Epithelial cell of proximal tubule (primary cell): ENCODE results near the gene PIERCE2. TPM values are rescaled to one million over a fixed set of nuclear protein-coding genes. Genes with fewer than 3 reads are reported as not detected.
A peak's percentile ranks its signal among the peaks of the same experiment; 100 is the strongest.
"Not testable (repeated sequence)": the region's sequence is repeated elsewhere in the genome, so short reads cannot be mapped to it uniquely, and the experiment has no call there.

Source experiments
- DNase-seq: peaks from one replicate; pipeline ENCODE4 v3.0.0-alpha.2; 2011; ENCODE audit warnings: low read depth
- H3K4me3 ChIP-seq: 2 replicates; pipeline ENCODE4 v1.5.1; 2011; ENCODE audit warnings: low read depth, mild to moderate bottlenecking, low read length
- CTCF ChIP-seq: conservative IDR thresholded peaks from 2 replicates; pipeline ENCODE4 v1.5.1; 2012; ENCODE audit warnings: low read depth, mild to moderate bottlenecking, low read length
- total RNA-seq: library from RNA; depleted of rRNA; stranded (reverse); fragments of >200 nt; gene quantifications from 2 replicates; pipeline ENCODE4 v1.2.3, GENCODE V29; 2015

The PIERCE2 gene
- total RNA-seq, 1 donor from 2014 or later = 3.3 TPM

- H3K4me3 ChIP-seq = no peak overlapping the region
- DNase-seq = no peak
- TF ChIP-seq CTCF = no peak
These were observed 6.5 kb upstream of the PIERCE2 start for GRCh38 chr15:55401786-55402246.

- DNase-seq = no peak
- H3K4me3 ChIP-seq = no peak overlapping the region
- TF ChIP-seq CTCF = no peak
These were observed 5.6 kb upstream of the PIERCE2 start for GRCh38 chr15:55402707-55403106.

GRCh38 chr15:55403531-55403930, 4.8 kb upstream of the PIERCE2 start:
- no peak overlapping the region for H3K4me3 ChIP-seq
- no peak for TF ChIP-seq CTCF
- no peak for DNase-seq

GRCh38 chr15:55407498-55408011, 740 bp upstream of the PIERCE2 start:
- H3K4me3 ChIP-seq = peak overlapping the region; percentile 96
- TF ChIP-seq CTCF = no peak
- DNase-seq = no peak

- peak overlapping the region; percentile 96 for H3K4me3 ChIP-seq
- not testable (repeated sequence) for DNase-seq
These were observed 681 bp downstream of the PIERCE2 start for GRCh38 chr15:55408976-55409375.

GRCh38 chr15:55417678-55418077, 9.4 kb downstream of the PIERCE2 start:
- DNase-seq, H3K4me3 ChIP-seq: not testable (repeated sequence)

GRCh38 chr15:55420171-55420866, 12.0 kb downstream of the PIERCE2 start:
- TF ChIP-seq CTCF = no peak
- no peak for DNase-seq
- H3K4me3 ChIP-seq = no peak overlapping the region

- no peak for DNase-seq
- no peak overlapping the region for H3K4me3 ChIP-seq
- no peak for TF ChIP-seq CTCF
These were observed 13.8 kb downstream of the PIERCE2 start for GRCh38 chr15:55422089-55422488.
